PC-3 (cell line): Measurements from ENCODE around the gene GNPTG. TPM values are rescaled to one million over a fixed set of nuclear protein-coding genes. Genes with fewer than 3 reads are reported as not detected.
A peak's percentile ranks its signal among the peaks of the same experiment; 100 is the strongest.

Source experiments
- ATAC-seq: fragments of 200-7000 bp; cut with Tn5 transposase; 2 replicates; pipeline ENCODE4 v1.9.1; 2020; ENCODE audit warnings: mild to moderate bottlenecking, moderate library complexity
- BruUV-seq: library from RNA; stranded (reverse); fragments of 400-500 nt; replicated peaks from 2 replicates; lab custom pipeline; 2021; lab: Mats Ljungman, UMichigan
- CTCF ChIA-PET: fragments of 300-600 bp; sonication (Branson Sonifier 250); formaldehyde crosslinking; loops from one replicate; lab custom pipeline; 2022; ENCODE audit warnings: antibody characterized with exemption; lab: Charles Lee
- POLR2A ChIA-PET: fragments of 300-600 bp; sonication (Branson Sonifier 250); formaldehyde crosslinking; loops from one replicate; lab custom pipeline; 2022; ENCODE audit warnings: antibody characterized with exemption; ENCODE audit not compliant: unreplicated experiment; lab: Charles Lee
- DNase-seq: peaks from one replicate; pipeline ENCODE4 v3.0.0-alpha.2; 2015
- H2AFZ ChIP-seq: fragments of 300-600 bp; sonication (generic); 2 replicates; pipeline ENCODE4 v1.6.0; 2016; ENCODE audit warnings: antibody characterized with exemption, low read length
- H3F3A ChIP-seq: fragments of 300-600 bp; sonication (generic); one replicate; pipeline ENCODE4 v1.6.0; 2017; ENCODE audit warnings: antibody characterized with exemption, low read length, control low read depth, mild to moderate bottlenecking; ENCODE audit not compliant: unreplicated experiment
- H3K27ac ChIP-seq: fragments of 300-600 bp; sonication (generic); 2 replicates; pipeline ENCODE4 v1.5.1; 2016; ENCODE audit warnings: mild to moderate bottlenecking, low read length
- H3K27me3 ChIP-seq: fragments of 300-600 bp; sonication (generic); 2 replicates; pipeline ENCODE4 v1.6.1; 2016; ENCODE audit warnings: low read length, mixed read lengths
- H3K36me3 ChIP-seq: fragments of 300-600 bp; sonication (generic); 2 replicates; pipeline ENCODE4 v1.6.1; 2016; ENCODE audit warnings: low read depth, mixed run types, low read length, mixed read lengths
- H3K4me1 ChIP-seq: fragments of 300-600 bp; sonication (generic); 2 replicates; pipeline ENCODE4 v1.5.1; 2016; ENCODE audit warnings: low read length; ENCODE audit not compliant: insufficient read depth
- H3K4me2 ChIP-seq: fragments of 300-600 bp; sonication (generic); 2 replicates; pipeline ENCODE4 v1.6.0; 2016; ENCODE audit warnings: low read length
- H3K4me3 ChIP-seq: fragments of 300-600 bp; sonication (generic); 2 replicates; pipeline ENCODE4 v1.5.1; 2016; ENCODE audit warnings: mild to moderate bottlenecking, low read length, mixed read lengths
- H3K79me2 ChIP-seq: fragments of 300-600 bp; sonication (generic); 2 replicates; pipeline ENCODE4 v1.6.1; 2017; ENCODE audit warnings: low read length, mixed read lengths
- H3K9ac ChIP-seq: fragments of 300-600 bp; sonication (generic); 2 replicates; pipeline ENCODE4 v1.6.0; 2016; ENCODE audit warnings: mild to moderate bottlenecking, low read length
- H3K9me2 ChIP-seq: fragments of 300-600 bp; sonication (generic); replicated peaks from 2 replicates; pipeline ENCODE4 v1.6.1; 2016; ENCODE audit warnings: mixed run types, low read length, mixed read lengths
- H3K9me3 ChIP-seq: fragments of 300-600 bp; sonication (generic); 2 replicates; pipeline ENCODE4 v1.6.1; 2016; ENCODE audit warnings: low read length, mixed read lengths
- H4K20me1 ChIP-seq: fragments of 300-600 bp; sonication (generic); 2 replicates; pipeline ENCODE4 v1.6.1; 2016; ENCODE audit warnings: low read length, mixed read lengths
- EZH2 ChIP-seq: fragments of 300-600 bp; sonication (generic); IDR thresholded peaks from one replicate; pipeline ENCODE4 v1.6.1; 2017; ENCODE audit warnings: antibody characterized with exemption, mild to moderate bottlenecking, low read length; ENCODE audit not compliant: unreplicated experiment
- EZH2phosphoT487 ChIP-seq: fragments of 300-600 bp; sonication (generic); IDR thresholded peaks from 2 replicates; pipeline ENCODE4 v1.6.1; 2018; ENCODE audit warnings: mild to moderate bottlenecking, antibody characterized with exemption, low read length, borderline replicate concordance
- intact Hi-C: fragments of 100-400 bp; cut with micrococcal nuclease; formaldehyde crosslinking; loops from 2 replicates; pipeline ENCODE4 v1.9.0; 2023
- total RNA-seq: library from RNA; depleted of rRNA; stranded (reverse); fragments of >200 nt; gene quantifications from 2 replicates; pipeline ENCODE4 v1.2.3, GENCODE V29; 2014
- TF ChIP-seq, protein P1 (sequence below): fragments of 300-600 bp; sonication (generic); conservative IDR thresholded peaks from 2 replicates; pipeline ENCODE4 v1.5.1; 2017; ENCODE audit warnings: antibody characterized with exemption, low read depth, mild to moderate bottlenecking, low read length

GNPTG gene
- total RNA-seq, 1 experiment from 2014 or later: 36.3 TPM

GRCh38 chr16:1331712-1332617 is 19.8 kb upstream of the GNPTG start:
- Histone ChIP-seq H3K4me3 (peak overlapping the region; percentile 26; the same call in 1 of the 2 replicates), H4K20me1 (no peaks in the 10 kb centered on the region), H3K27ac (no peak overlapping the region), H3K4me2 (peak overlapping the region; percentile 62), H2AFZ (peak overlapping the region; percentile 45), H3F3A (no peaks in the 10 kb centered on the region), H3K4me1 (peaks cover 12% of the 10 kb centered on the region; the same call in 1 of the 2 replicates), H3K9me3 (no peaks in the 10 kb centered on the region), H3K27me3 (no peaks in the 10 kb centered on the region), H3K9ac (no peak overlapping the region), H3K36me3 (no peaks in the 10 kb centered on the region), H3K9me2 (no peaks in the 10 kb centered on the region), H3K79me2 (no peaks in the 10 kb centered on the region)
- ChIA-PET POLR2A (no interaction called here), CTCF (no interaction called here)
- intact Hi-C loops: no loop called here
- ATAC-seq: peak; percentile 65
- peak; percentile 55 for DNase-seq
- TF ChIP-seq EZH2phosphoT487 (no peak), EZH2 (no peak)
- TF ChIP-seq, protein P1, sequence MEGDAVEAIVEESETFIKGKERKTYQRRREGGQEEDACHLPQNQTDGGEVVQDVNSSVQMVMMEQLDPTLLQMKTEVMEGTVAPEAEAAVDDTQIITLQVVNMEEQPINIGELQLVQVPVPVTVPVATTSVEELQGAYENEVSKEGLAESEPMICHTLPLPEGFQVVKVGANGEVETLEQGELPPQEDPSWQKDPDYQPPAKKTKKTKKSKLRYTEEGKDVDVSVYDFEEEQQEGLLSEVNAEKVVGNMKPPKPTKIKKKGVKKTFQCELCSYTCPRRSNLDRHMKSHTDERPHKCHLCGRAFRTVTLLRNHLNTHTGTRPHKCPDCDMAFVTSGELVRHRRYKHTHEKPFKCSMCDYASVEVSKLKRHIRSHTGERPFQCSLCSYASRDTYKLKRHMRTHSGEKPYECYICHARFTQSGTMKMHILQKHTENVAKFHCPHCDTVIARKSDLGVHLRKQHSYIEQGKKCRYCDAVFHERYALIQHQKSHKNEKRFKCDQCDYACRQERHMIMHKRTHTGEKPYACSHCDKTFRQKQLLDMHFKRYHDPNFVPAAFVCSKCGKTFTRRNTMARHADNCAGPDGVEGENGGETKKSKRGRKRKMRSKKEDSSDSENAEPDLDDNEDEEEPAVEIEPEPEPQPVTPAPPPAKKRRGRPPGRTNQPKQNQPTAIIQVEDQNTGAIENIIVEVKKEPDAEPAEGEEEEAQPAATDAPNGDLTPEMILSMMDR: no peak
- no TSS peak for BruUV-seq

GRCh38 chr16:1332618-1333148 is 19.0 kb upstream of the GNPTG start:
- H2AFZ ChIP-seq: no peak overlapping the region
- H3K9me2 ChIP-seq: no peaks in the 10 kb centered on the region
- H3K4me2 ChIP-seq: no peak overlapping the region
- H4K20me1 ChIP-seq: no peaks in the 10 kb centered on the region
- intact Hi-C loops: no loop called here
- no TSS peak for BruUV-seq
- DNase-seq (no peak), ATAC-seq (no peak)
- TF ChIP-seq EZH2phosphoT487 (no peak), EZH2 (no peak)
- TF ChIP-seq, protein P1: no peak
- H3K27ac ChIP-seq: no peak overlapping the region
- no peak overlapping the region for H3K4me3 ChIP-seq
- no peaks in the 10 kb centered on the region for H3K27me3 ChIP-seq
- POLR2A ChIA-PET: no interaction called here
- no peaks in the 10 kb centered on the region for H3K9me3 ChIP-seq
- H3K9ac ChIP-seq: no peak overlapping the region
- CTCF ChIA-PET: no interaction called here
- no peaks in the 10 kb centered on the region for H3K36me3 ChIP-seq
- H3F3A ChIP-seq: no peaks in the 10 kb centered on the region
- peaks cover 12% of the 10 kb centered on the region; the same call in 1 of the 2 replicates for H3K4me1 ChIP-seq
- H3K79me2 ChIP-seq: no peaks in the 10 kb centered on the region
